Cerebellar cortex (tissue), 1 donor: Measurements from ENCODE around the gene ECEL1.
A peak's percentile ranks its signal among the peaks of the same experiment; 100 is the strongest.

ENCODE experiments used
- DNase-seq: peaks from one replicate; pipeline ENCODE4 v3.0.0-alpha.2; 2015; ENCODE audit warnings: low spot score

The ECEL1 gene

DNA sequence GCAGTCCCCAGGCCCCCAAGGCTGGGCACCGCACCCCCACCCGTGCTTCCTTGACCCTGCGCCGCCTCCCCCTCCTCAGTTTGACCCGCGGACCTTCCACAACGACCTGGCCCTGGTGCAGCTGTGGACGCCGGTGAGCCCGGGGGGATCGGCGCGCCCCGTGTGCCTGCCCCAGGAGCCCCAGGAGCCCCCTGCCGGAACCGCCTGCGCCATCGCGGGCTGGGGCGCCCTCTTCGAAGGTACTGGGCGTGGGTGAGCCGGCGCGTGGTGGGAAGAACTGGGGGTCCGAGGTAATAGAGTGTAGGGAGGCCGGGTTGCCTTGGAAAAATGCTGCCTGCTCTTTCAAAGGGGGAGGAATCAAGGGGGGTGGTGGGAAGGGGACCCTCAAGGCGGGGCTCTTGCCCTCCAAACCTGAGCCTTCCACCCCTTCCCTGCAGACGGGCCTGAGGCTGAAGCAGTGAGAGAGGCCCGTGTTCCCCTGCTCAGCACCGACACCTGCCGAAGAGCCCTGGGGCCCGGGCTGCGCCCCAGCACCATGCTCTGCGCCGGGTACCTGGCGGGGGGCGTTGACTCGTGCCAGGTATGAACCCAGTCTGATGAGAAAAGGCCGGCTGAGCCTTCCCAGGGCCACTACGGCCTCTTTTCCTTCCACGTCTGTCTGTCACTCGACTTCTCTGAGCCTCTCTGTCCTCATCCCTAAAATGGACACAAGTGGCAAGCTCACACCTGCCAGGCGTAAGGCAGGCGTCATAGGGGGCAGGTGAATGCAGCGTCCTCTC lies 35.2 kb upstream of the ECEL1 start:
- DNase-seq = no peak

DNA sequence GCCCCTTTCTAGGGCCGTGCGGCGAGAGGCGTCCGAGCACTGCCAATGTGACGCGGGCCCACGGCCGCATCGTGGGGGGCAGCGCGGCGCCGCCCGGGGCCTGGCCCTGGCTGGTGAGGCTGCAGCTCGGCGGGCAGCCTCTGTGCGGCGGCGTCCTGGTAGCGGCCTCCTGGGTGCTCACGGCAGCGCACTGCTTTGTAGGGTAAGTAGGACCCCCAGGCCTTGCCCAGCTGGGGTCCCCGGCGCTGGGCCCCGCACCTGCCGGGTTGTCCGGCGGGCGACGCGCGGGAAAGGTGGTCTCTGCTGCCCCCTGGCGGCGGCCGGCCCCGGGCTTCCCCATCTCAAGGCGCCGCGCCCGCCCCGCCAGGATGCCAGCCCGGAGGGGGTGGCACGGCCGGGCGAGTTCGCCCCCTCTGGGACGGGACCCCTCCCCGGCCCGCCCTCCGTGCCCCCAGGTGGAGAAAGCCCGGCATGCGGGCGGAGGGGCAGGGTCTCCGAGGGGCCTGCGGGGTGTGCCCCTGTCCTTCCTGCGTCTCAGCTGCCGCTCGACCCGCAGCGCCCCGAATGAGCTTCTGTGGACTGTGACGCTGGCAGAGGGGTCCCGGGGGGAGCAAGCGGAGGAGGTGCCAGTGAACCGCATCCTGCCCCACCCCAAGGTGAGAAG lies 34.5 kb upstream of the ECEL1 start:
- no peak for DNase-seq

DNA sequence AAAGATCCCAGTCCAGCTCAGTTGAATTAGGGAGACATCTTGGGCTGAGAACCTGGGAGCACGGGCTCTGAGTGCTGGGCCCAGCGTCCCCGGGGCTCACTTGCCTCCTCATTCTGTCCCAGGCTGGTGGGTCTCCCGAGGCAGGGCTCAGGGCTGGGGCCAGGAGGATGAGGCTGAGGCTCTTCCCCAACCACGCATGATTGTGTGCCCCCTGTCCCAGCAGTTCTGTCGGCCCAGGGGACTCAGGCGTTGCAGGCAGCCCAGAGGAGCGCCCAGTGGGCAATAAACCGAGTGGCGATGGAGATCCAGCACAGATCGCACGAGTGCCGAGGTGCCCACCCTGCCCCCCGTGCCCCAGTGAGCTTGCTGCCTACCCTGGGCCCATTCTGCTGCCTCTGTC lies 33.5 kb upstream of the ECEL1 start:
- no peak for DNase-seq

DNA sequence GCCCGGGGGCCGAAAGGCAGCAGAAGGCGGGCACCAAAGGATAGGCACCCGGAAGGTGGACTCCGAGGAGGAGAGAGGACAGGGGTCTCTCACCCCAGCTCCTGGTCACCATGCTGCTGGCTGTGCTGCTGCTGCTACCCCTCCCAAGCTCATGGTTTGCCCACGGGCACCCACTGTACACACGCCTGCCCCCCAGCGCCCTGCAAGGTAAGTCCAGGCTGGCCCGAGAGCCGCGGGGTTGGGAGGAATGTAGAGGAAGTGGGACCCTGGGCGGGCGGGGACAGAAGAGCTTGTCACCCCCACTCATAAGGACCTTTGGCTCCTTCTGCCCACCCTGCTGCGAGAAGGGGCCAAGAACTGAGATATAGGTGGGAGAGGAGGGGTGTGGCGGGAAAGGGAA lies 32.9 kb upstream of the ECEL1 start:
- no peak for DNase-seq

DNA sequence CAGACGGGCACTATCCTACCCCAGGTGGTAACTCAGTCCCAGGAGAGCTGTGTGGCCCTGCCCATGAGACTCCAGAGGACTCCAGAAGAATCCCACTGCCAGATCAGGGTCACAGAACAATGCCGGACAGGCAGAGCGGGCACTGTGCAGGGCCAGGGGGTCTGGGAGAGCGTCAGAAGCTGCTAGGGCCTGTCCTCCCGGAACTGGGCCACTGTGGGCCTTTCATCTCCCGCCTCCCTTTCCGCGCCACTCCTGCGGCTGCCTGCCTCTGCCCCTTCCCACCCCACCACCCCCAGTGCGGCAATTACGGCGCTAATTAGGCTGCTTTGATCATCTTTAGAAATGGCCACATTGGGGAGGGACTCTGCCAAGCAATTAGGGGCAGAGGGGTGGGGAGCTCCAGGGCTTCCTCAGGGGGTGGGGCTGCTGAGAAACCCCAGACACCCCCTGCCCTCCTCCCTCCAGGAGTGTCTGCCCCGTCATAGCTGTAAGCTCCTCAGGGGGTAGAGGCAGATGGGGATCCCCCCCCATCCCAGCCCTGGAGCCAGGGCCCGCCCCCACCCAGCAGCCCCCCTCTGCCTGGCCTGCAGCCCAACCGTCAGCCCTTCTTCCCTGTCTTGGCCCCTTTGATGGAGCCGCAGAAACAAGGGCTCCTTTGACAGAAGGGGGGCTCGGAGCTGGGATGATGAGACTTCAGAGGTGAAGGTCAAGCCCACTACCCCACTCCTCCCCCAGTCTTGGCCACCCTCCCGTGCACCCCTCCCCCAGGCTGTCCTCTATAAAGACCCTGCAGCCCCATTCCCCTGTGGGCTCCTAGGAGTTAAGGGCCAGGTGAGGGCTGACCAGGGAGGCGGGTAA lies 32.2 kb upstream of the ECEL1 start, which contains the start of gene PRSS56:
Gene PRSS56 (plus strand): TSS at position 808 of the 858 bp plus-strand sequence. CDS start 211 bp downstream, outside the sequence.
- no peak for DNase-seq

DNA sequence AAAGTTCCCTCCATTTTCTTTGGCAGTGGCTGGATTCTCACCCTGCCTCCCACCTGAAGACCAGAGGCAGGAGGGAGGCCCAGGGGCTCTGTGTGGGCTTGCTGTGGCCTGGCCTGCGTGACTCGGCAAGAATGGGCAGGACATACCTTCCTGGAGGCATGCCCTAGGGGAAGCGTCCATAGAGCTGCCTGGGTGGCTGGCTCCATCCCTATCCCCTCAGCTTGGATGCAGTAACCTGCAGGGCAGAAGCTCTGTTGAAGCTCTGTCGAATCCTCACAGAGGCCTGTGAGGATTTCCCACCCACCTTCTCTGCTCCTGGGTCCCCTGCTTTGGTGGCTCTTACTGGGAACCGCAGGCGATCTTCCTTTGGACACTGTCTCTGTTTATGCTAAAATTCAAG lies 31.2 kb upstream of the ECEL1 start:
- DNase-seq = no peak

DNA sequence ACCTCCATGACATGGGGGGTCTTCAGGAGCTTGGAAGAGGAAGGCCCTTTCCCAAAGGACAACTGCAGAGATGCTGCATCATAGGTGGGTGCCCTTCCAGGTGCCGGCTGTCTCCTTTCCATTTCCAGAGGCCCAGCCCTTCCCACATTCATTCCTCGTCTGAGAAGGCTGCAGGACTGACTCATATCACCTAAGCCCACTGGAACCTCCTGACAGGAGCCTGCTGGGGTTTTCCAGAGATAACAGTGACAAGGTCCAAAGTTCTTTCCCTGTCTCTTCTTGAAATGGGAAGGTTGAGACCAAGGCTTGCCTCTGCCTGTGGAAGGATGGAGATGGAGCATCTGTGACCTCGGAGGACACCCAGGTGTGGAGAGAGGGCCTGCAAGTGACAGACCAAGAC lies 28.9 kb upstream of the ECEL1 start:
- no peak for DNase-seq

DNA sequence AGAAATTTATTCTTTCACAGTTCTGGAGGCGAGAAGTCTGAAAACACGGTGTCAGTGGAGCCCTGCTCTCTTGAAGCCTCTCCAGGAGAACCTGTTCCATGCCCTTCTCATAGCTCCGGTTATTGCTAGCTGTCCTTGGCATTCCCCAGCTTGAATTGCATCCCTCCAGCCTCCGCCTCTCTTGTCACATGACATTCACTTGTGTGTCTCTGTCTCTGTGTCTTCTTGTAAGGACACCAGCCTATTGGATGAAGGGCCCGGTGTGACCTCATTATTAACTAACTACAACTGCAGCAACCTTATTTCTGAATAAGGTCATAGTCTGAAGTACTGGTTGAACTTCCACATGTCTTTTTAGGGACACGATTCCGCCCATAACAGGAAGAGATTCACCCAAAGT lies 28.0 kb upstream of the ECEL1 start:
- DNase-seq = no peak

DNA sequence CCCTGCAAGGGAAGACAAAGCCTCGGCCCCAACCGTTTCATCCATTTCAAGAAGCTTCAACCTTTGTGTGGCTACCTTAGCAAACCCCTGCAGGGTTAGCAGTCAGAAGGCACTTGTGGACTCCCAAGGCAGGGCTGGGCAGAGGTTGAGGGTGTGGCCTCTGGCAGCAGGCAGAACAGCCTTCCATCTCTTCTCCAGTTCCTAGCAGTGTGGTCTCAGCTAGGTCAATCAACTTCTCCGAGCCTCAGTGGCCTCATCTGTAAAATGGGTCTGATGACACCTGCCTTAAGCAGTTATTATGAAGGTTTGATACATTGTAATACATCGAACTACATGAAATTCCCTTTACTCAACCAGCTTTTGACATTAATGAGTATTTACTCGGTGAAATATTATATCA lies 25.7 kb upstream of the ECEL1 start:
- DNase-seq = no peak

DNA sequence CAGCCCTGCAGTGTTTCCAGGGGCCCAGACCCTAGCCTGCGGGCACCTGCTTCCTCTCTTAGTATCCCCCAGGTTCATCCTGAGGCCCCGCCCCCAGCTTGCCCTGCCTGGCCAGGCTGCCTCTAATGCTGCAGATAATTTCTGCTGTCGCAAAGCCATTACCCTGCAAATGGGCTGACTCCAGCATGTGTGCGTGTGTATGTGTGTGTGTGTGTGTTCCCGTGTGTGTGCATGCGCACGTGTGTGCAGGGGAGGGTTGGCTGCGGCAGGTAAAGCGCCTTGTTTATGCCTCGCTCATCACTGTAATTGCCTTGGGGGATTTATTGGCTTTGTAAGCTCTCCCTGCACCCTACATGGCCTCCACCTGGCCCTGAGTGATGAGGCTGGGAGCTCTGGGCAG lies 25.0 kb upstream of the ECEL1 start:
- no peak for DNase-seq

DNA sequence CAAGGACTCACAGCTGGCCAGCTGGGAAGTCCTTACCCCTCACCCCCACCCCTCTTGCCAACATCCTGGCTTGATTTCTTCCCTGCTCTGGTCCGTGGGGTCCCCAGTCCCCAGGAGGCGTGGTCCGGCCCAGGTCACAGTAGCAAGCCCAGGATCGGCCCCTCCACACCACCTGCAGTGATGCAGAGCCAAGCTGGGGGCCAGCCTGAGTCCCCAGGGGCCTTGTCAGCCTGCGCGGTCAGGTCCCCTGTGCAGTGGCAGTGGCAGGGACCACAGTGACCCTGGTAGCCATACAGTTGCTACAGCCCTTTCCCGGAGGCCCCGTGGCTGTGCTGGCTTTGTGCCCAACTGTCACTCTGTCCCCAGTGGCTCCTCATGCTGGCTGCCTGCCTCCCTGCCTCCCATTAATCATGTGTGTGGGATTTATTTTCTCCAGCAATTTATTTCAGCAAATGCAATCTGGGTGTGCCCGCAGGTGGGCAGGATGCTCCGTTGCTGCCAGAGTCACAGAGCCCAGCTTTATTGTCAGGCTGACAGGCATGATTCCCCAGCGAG lies 23.8 kb upstream of the ECEL1 start:
- DNase-seq = no peak

DNA sequence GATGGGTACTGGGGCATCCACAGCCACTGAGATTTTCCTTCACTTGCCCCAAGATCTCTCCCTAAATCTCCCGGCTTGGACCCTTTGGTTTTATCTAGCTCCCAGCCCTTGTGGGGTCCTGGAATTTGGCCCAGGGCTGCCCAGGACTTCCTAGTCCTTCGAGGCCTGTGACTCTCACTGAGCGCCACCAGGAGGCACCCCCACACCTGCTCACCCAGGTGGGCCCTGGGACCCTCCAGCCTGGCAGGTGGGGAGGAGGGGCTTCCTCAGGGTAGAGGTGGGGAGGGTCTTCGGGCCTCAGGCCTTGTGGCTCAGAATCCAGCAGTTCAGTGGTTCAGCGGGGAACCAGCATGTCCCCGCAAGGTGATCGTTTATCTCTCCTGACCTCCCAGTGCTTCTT lies 20.6 kb upstream of the ECEL1 start:
- DNase-seq = no peak

DNA sequence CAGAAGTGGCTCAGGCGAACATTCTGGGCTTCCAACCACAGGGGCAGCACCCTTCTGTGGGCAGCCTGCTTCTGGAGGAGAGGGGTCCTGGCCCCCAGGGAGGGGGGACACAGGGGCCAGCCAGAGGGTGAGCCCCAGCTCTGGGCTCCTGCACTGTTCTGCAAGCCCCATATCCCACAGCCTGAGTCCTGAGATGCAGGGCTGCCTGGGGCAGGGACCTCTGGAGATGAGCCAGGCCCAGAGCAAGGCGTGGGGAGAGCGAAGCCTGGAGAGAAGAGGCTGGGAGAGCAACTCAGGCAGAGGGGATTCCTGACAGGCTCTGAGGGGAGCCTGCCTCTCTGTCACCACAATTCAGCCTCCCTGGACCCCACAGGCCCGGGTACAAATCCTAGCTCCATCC lies 19.1 kb upstream of the ECEL1 start:
- no peak for DNase-seq

DNA sequence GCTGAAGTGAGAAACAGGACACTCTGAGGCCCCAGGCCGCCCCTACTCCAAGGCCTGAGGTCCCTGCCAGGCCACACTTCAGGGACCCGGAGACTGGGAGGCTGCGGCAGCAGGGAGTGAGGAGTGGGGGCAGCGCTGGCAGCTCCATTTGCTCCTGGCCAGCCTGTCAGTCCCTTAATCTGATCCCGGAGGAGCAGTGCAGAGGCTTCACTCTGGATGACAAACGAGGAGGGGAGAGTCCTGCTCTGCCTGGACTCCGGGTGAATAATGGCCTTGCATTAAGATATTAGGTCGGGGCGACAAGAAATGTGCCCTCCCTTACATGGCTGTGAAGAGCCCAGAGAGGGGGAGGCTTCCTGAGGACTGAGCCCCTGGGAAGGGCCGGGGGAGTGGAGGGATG lies 18.2 kb upstream of the ECEL1 start:
- no peak for DNase-seq

DNA sequence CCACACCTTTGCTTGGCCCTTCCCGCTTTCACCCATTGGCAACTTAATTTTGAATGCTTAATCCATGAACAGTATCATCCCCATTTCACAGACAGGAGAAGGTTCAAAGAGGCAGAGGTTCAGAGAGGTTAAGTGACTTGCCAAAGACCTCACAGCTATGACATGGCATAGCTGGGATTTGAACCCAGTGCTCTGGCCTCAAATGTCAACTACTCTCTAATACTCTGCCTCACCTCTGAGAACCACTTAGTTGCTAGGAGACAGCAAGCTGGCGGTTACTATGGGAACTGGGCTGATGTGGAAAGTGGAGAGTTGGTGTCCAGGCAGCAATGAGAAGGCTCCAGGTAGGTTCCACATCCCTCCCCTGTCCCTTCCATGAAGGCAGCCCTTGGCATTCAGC lies 16.8 kb upstream of the ECEL1 start:
- DNase-seq = peak; percentile 18

DNA sequence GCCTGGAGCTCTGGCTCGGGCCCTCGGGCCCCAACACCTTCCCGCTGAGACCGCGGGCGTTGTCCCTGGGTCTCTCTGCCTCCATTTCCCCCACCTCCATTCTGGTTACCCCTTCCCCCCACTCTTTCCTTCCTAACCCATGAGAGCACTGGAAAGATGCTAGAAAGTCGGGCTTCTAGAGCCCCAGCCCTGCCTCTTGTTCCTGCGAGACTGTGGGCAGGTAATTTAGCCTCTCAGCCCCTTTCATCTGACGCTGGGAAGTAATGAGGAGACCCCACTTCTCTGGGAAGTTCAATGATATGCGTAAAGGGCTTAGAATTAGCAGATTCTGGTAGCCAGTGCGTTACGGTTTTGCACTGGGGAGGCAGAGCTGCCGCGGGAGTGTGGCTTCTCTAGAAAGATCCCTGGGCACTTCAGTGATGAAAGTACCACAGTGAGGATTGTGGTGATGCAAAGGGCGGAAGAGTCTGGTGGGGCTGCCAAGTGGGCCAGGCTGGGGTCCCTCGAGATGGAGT lies 16.2 kb upstream of the ECEL1 start:
- no peak for DNase-seq

DNA sequence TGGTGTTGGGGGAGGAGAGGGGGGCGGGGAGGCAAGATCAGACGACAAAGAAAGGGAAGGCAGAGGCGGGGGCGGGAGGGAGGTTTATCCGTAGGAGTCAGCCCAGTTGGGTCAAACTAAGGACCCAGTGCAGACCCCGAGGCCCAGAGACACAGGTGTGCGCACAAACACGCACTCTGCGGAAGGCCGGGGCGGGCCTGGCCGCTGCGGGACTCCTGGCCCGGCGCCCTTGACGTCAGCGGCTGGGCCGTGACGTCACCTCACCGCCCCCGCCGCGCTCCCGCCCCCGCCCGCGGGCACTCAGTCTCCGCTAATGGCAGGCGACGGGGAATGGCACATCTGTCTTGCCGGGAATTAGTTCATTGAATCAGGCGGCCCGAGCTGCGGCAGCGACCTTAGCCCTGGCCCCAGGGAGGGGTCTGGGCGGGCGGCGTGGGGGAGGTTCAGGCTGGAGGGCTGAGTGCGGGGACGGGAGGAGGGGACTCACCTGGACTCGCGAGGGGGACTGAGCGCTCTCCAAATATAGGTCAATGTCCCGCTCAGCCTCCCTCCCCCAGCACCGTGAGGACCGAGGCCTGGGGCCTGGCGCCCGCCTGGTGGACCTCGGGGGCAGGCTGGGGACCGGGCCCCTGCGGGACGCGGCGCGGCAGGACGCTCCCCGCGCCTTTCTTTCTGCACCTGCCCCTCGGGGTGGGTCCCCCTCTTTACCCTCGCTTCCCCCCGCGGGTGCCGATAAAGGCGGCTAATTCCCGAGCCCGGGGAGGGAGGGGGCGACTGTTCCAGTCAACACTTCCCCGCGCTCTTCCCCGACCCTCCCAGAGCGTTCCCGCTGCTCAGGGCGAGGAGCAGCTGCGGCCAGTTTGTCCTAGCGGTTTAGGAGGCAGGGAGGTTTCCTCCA lies 15.5 kb upstream of the ECEL1 start:
- DNase-seq = peak; percentile 38

DNA sequence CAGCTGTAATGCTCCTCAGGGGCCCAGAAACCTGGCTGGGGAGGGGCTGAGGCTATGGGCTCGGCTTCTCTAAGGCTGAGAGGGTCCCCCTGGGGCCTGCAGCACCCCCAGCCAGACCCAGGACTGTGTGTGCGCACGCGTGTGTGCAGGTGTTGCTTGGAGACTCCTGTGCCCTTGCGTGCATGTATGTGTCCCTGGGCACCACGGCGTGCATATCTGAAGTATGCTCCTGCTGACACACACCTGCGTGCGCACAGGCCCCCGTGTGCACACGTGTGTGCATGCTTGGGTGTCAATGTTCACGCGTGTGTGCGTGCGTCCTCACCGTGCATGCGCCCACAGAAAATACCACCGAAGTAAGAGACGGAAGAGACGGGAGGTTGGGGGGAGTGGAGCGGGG lies 14.9 kb upstream of the ECEL1 start:
- no peak for DNase-seq

DNA sequence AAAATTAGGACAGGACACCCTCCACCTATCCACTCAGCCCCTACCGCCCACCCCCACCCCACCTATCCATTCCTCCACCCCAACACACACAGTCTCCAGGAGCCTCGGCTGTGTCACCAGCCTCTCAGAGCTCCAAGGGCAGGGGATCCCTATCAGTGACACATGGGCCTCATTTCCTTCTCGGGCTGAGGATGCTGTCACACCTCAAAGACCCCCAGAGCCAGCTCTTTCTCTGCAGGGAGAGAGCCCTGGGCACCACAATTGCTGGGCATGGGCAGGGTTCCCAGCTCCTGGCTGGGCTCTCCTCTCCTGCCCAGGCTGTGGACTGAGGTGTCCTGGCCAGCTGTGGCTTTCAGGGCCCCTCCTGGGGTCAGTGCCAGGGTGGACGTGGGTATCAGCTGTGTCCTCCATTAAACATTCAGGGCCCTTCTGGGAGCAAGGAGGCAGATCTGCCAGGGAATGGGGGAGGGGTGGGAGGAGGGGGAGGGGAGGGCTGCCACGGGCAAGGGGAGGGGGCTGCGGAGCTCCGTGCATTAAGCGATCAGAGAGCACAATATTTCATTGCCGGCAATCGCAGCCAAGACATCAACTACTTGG lies 14.3 kb upstream of the ECEL1 start:
- DNase-seq = no peak

DNA sequence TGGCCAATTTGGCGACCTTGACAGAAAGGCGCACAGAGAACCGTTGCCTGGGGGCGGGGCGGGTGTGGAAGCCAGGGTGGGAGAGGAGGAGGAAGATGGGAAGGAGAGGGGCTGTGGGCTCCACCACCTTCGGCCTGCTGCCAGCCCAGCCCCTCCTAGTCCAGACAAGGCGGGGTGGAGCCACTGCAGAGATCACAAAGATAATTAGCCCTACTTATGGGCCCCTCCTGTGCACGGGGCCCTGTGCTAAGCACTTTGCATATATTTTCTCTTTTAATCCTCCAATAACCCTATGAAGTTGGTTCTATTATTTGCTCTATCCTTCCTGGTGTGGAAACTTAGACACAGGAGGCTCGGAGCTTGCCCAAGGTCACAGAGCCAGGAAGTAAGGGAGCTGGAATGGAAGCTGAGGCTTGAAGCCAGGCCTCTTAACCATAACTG lies 13.7 kb upstream of the ECEL1 start:
- DNase-seq = no peak

DNA sequence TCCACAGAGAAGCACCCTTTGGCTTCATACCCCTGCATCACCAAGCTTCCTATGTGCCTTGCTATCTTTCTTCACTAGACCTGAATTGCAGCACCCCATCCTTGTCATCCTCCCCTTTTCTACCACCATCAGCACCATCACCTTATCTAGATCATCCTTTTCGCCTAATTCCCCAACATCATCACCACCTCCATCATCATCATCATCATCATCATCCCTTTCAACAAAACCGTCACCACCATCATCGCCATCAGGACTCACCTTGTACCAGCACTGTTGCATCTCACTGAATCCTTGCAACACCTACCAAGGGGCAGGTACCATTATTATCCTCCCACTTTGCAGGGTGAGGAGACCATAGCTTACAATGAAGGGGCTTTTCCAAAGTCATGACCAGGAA lies 10.8 kb upstream of the ECEL1 start:
- no peak for DNase-seq
